Vagina (tissue), 2 donors: ENCODE measurements around the gene ATP8B2.

ENCODE experiments used
- POLR2A ChIP-seq, 2 donors: fragments of 450-650 bp; IDR thresholded peaks; one replicate each; pipeline ENCODE4 v1.6.1; 2017; ENCODE audit warnings: antibody characterized with exemption in 2 of 2, mild to moderate bottlenecking in 2 of 2, moderate library complexity in 2 of 2
- POLR2AphosphoS5 ChIP-seq, 2 donors: sonication (generic); formaldehyde crosslinking; IDR thresholded peaks; one replicate each; pipeline ENCODE4 v1.9.0; 2017; ENCODE audit warnings: antibody characterized with exemption in 2 of 2, mild to moderate bottlenecking in 2 of 2, low read depth in 1 of 2; ENCODE audit not compliant: insufficient read depth in 1 of 2
- TF ChIP-seq, protein P1 (sequence below), 3 experiments: fragments of 450-650 bp in 2 of 3; fragments of 200-600 bp in 1 of 3; sonication (generic) in 1 of 3; IDR thresholded peaks; one replicate each; pipeline ENCODE4 v1.5.1; 2017 to 2019; ENCODE audit warnings: antibody characterized with exemption in 3 of 3, mild to moderate bottlenecking in 2 of 3, moderate library complexity in 2 of 3

DNA sequence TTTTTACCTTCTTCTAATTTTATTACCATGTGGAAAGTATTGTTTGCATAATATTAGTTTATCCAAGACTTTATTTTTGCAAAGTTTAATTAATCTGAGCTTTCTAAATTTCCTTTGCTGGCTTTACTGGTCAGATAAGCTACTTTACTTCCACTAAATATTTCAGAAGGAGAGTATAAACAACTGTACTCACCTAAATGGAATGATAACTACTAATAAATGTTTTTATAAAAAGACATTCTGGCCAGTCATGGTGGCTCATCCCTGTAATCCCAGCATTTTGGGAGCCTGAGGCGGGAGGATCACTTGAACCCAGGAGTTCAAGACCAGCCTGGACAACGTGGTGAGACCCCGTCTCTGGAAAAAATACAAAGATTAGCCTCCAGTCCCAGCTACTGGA lies 36.0 kb downstream of the ATP8B2 start:
- TF ChIP-seq, protein P1, sequence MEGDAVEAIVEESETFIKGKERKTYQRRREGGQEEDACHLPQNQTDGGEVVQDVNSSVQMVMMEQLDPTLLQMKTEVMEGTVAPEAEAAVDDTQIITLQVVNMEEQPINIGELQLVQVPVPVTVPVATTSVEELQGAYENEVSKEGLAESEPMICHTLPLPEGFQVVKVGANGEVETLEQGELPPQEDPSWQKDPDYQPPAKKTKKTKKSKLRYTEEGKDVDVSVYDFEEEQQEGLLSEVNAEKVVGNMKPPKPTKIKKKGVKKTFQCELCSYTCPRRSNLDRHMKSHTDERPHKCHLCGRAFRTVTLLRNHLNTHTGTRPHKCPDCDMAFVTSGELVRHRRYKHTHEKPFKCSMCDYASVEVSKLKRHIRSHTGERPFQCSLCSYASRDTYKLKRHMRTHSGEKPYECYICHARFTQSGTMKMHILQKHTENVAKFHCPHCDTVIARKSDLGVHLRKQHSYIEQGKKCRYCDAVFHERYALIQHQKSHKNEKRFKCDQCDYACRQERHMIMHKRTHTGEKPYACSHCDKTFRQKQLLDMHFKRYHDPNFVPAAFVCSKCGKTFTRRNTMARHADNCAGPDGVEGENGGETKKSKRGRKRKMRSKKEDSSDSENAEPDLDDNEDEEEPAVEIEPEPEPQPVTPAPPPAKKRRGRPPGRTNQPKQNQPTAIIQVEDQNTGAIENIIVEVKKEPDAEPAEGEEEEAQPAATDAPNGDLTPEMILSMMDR (IDR thresholded peaks at IDR 0.05): no peak
- TF ChIP-seq POLR2A (IDR thresholded peaks at IDR 0.05) (no peak), POLR2AphosphoS5 (IDR thresholded peaks at IDR 0.05; ENCODE audit: insufficient read depth in 1 of 2, low read depth in 1 of 2) (no peak)
